Osteocyte (in vitro differentiated cells): ENCODE data around the gene C1QTNF9. TPM values are rescaled to one million over a fixed set of nuclear protein-coding genes. Genes with fewer than 3 reads are reported as not detected.

Experiments
- DNase-seq: peaks from one replicate; pipeline ENCODE4 v3.0.0; 2021; ENCODE audit warnings: mixed read lengths; ENCODE audit not compliant: unreplicated experiment; ENCODE audit errors: extremely low spot score
- H3K27ac Mint-ChIP-seq: one replicate; pipeline ENCODE4 v1.8.0; 2021; ENCODE audit warnings: mild to moderate bottlenecking, mixed read lengths; ENCODE audit not compliant: unreplicated experiment
- H3K27me3 Mint-ChIP-seq: one replicate; pipeline ENCODE4 v1.8.0; 2021; ENCODE audit warnings: mixed read lengths; ENCODE audit not compliant: unreplicated experiment
- H3K36me3 Mint-ChIP-seq: one replicate; pipeline ENCODE4 v1.8.0; 2021; ENCODE audit warnings: mixed read lengths; ENCODE audit not compliant: unreplicated experiment
- H3K4me1 Mint-ChIP-seq: one replicate; pipeline ENCODE4 v1.8.0; 2021; ENCODE audit warnings: mixed read lengths; ENCODE audit not compliant: unreplicated experiment
- H3K4me3 Mint-ChIP-seq: one replicate; pipeline ENCODE4 v1.8.0; 2021; ENCODE audit warnings: mild to moderate bottlenecking, moderate library complexity, mixed read lengths; ENCODE audit not compliant: unreplicated experiment
- H3K9me3 Mint-ChIP-seq: one replicate; pipeline ENCODE4 v1.8.0; 2021; ENCODE audit warnings: mixed read lengths; ENCODE audit not compliant: unreplicated experiment
- total RNA-seq: library from RNA; stranded (reverse); gene quantifications from 2 replicates; pipeline ENCODE4 v1.2.1, GENCODE V29; 2021
- TF ChIP-seq, protein P1 (sequence below): fragments of 200-600 bp; sonication (generic); IDR thresholded peaks from 2 replicates; pipeline ENCODE4 v1.5.0; 2021; ENCODE audit warnings: antibody characterized with exemption, mild to moderate bottlenecking, moderate library complexity

Gene C1QTNF9
- total RNA-seq, 1 donor from 2014 or later: not detected

GRCh38 chr13:24301434-24301833, 7.9 kb upstream of the C1QTNF9 start:
- TF ChIP-seq, protein P1, sequence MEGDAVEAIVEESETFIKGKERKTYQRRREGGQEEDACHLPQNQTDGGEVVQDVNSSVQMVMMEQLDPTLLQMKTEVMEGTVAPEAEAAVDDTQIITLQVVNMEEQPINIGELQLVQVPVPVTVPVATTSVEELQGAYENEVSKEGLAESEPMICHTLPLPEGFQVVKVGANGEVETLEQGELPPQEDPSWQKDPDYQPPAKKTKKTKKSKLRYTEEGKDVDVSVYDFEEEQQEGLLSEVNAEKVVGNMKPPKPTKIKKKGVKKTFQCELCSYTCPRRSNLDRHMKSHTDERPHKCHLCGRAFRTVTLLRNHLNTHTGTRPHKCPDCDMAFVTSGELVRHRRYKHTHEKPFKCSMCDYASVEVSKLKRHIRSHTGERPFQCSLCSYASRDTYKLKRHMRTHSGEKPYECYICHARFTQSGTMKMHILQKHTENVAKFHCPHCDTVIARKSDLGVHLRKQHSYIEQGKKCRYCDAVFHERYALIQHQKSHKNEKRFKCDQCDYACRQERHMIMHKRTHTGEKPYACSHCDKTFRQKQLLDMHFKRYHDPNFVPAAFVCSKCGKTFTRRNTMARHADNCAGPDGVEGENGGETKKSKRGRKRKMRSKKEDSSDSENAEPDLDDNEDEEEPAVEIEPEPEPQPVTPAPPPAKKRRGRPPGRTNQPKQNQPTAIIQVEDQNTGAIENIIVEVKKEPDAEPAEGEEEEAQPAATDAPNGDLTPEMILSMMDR: no peak
- H3K4me1 Mint-ChIP-seq: no peaks in the 10 kb centered on the region
- DNase-seq: no peak
- H3K36me3 Mint-ChIP-seq: peaks cover 4% of the 10 kb centered on the region
- no peaks in the 10 kb centered on the region for H3K27me3 Mint-ChIP-seq
- no peak overlapping the region for H3K27ac Mint-ChIP-seq
- no peaks in the 10 kb centered on the region for H3K9me3 Mint-ChIP-seq
- no peak overlapping the region for H3K4me3 Mint-ChIP-seq

DNA sequence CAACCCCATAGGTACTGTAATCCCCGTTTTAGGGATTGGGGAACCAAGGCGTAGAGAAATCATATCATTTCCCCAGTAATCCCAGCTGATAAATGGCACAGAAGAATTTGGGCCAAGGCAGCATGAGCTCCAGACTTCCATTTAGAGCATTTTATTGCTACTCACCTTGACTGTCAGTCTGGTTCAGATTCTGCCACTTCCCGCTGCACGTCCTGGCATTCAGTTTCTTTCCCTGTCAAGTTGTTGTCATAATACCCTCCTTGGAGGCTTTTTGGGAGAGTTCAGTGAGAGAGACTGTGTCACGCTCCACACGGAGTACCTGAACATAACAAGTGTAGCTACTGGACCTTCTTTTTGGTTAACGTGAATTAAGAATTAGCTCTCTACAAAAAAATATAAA, 7.5 kb upstream of the C1QTNF9 start:
- TF ChIP-seq, protein P1: no peak
- Mint-ChIP-seq H3K27me3 (no peaks in the 10 kb centered on the region), H3K4me3 (no peak overlapping the region), H3K36me3 (peaks cover 4% of the 10 kb centered on the region), H3K9me3 (no peaks in the 10 kb centered on the region), H3K27ac (no peak overlapping the region), H3K4me1 (peaks cover 1% of the 10 kb centered on the region)
- DNase-seq: no peak

- Mint-ChIP-seq H3K27me3 (no peaks in the 10 kb centered on the region), H3K27ac (no peak overlapping the region), H3K9me3 (no peaks in the 10 kb centered on the region), H3K4me3 (no peak overlapping the region), H3K4me1 (peaks cover 3% of the 10 kb centered on the region), H3K36me3 (no peaks in the 10 kb centered on the region)
- DNase-seq: no peak
- TF ChIP-seq, protein P1: no peak
These were observed 4.8 kb upstream of the C1QTNF9 start for GRCh38 chr13:24304620-24305019.

GRCh38 chr13:24306632-24307031, 2.7 kb upstream of the C1QTNF9 start:
- TF ChIP-seq, protein P1: no peak
- Mint-ChIP-seq H3K4me3 (no peak overlapping the region), H3K36me3 (no peaks in the 10 kb centered on the region), H3K27me3 (no peaks in the 10 kb centered on the region), H3K9me3 (no peaks in the 10 kb centered on the region), H3K4me1 (peaks cover 3% of the 10 kb centered on the region), H3K27ac (no peak overlapping the region)
- DNase-seq: no peak

DNA sequence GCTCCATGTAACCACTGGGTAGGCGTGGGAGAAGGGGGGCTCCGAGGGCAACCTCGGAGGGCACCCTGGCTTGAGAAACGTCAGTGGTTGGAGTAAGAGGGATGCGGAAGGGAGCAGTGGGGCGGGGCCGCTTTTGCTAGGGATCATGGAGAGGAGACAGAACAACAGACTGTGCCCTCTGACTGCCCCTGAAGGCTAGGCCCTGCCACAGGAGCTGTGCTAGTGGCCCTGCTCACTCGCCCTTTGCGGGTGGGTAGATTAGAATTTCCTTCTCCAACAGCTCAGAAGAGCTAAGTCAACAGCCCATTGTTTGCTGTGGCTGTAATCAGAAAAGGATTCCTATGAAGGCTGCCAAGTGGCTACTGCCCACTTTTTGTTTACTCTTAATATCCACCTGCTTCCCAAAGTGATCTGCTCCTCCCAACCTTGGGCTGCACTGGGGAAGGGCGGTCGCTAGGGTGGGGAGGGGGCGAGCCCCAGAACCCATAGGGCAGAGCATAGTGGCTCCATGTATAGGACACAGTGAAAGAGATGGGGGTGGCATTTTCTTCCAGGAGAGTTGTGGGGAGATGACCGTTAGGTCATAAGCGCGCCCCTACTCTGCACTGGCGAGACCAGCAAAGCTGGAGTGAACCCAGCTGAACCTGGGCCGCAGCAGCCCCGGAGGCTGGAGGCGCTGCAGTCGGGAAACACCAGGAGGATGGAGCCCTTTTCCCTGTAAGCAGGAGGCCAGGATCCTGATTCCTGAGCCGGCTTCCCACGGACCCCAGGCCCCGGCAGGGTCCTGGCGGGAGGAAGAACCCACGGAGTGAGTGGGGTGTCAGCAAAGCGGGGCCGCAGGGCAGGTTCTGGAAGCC, 1.9 kb upstream of the C1QTNF9 start:
- Mint-ChIP-seq H3K36me3 (no peaks in the 10 kb centered on the region), H3K27ac (no peak overlapping the region), H3K4me3 (no peak overlapping the region), H3K4me1 (peaks cover 3% of the 10 kb centered on the region), H3K9me3 (no peaks in the 10 kb centered on the region), H3K27me3 (no peaks in the 10 kb centered on the region)
- TF ChIP-seq, protein P1: no peak
- DNase-seq: no peak
